A673 (cell line): ENCODE results near the gene TESK2.

Experiments used
- CTCF ChIP-seq: fragments of 300-800, 200-600 bp; sonication (generic); conservative IDR thresholded peaks from 2 replicates; pipeline ENCODE4 v1.5.1; 2017; ENCODE audit warnings: low read depth, mild to moderate bottlenecking, antibody characterized with exemption, low read length, moderate library complexity, mixed read lengths
- EZH2 ChIP-seq: fragments of 200-600 bp; sonication (generic); IDR thresholded peaks from 2 replicates; pipeline ENCODE4 v1.6.1; 2017; ENCODE audit warnings: borderline replicate concordance, low read depth, mild to moderate bottlenecking, mixed read lengths, antibody characterized with exemption, low read length; ENCODE audit not compliant: poor library complexity, severe bottlenecking

- no peak for TF ChIP-seq CTCF
- TF ChIP-seq EZH2 = no peak
Observed at GRCh38 chr1:45488666-45489377, 2.1 kb downstream of the TESK2 start.
